HEK293 (cell line): ENCODE results near the gene PLAU.
A peak's percentile ranks its signal among the peaks of the same experiment; 100 is the strongest.

Experiments used
- EGR2 ChIP-seq: fragments of 450-650 bp; formaldehyde crosslinking; IDR thresholded peaks from 2 replicates; pipeline ENCODE4 v1.5.1; 2016; ENCODE audit warnings: low read depth, missing biosample characterization, missing genetic modification characterization
- REPIN1 ChIP-seq: fragments of 450-650 bp; formaldehyde crosslinking; IDR thresholded peaks from 2 replicates; pipeline ENCODE4 v1.5.1; 2017; ENCODE audit warnings: missing biosample characterization, missing genetic modification characterization, low read depth
- REST ChIP-seq: fragments of 450-650 bp; formaldehyde crosslinking; IDR thresholded peaks from 2 replicates; pipeline ENCODE4 v1.5.1; 2016; ENCODE audit warnings: missing biosample characterization, missing genetic modification characterization
- SCRT2 ChIP-seq: fragments of 450-650 bp; formaldehyde crosslinking; IDR thresholded peaks from 2 replicates; pipeline ENCODE4 v1.5.1; 2016; ENCODE audit warnings: missing biosample characterization, missing genetic modification characterization
- SP2 ChIP-seq: fragments of 450-650 bp; formaldehyde crosslinking; IDR thresholded peaks from 2 replicates; pipeline ENCODE4 v1.5.1; 2016; ENCODE audit warnings: missing biosample characterization, missing genetic modification characterization
- SP3 ChIP-seq: fragments of 450-650 bp; formaldehyde crosslinking; IDR thresholded peaks from 2 replicates; pipeline ENCODE4 v1.5.1; 2016; ENCODE audit warnings: missing biosample characterization, missing genetic modification characterization
- WT1 ChIP-seq: fragments of 450-650 bp; formaldehyde crosslinking; IDR thresholded peaks from 2 replicates; pipeline ENCODE4 v1.5.1; 2016; ENCODE audit warnings: missing biosample characterization, missing genetic modification characterization
- YY1 ChIP-seq: fragments of 450-650 bp; formaldehyde crosslinking; IDR thresholded peaks from 2 replicates; pipeline ENCODE4 v1.5.1; 2018; ENCODE audit warnings: missing biosample characterization, missing genetic modification characterization
- ZBTB44 ChIP-seq: fragments of 450-650 bp; IDR thresholded peaks from 2 replicates; pipeline ENCODE4 v1.5.1; 2018; ENCODE audit warnings: missing biosample characterization, mild to moderate bottlenecking, missing genetic modification characterization
- ZFHX2 ChIP-seq: fragments of 450-650 bp; formaldehyde crosslinking; conservative IDR thresholded peaks from 2 replicates; pipeline ENCODE4 v1.5.1; 2016; ENCODE audit warnings: missing biosample characterization, missing genetic modification characterization
- ZNF157 ChIP-seq: fragments of 450-650 bp; formaldehyde crosslinking; IDR thresholded peaks from 2 replicates; pipeline ENCODE4 v1.5.1; 2016; ENCODE audit warnings: missing biosample characterization, missing genetic modification characterization
- ZNF169 ChIP-seq: fragments of 450-650 bp; formaldehyde crosslinking; IDR thresholded peaks from 2 replicates; pipeline ENCODE4 v1.5.1; 2016; ENCODE audit warnings: missing biosample characterization, missing genetic modification characterization
- ZNF184 ChIP-seq: fragments of 450-650 bp; IDR thresholded peaks from 2 replicates; pipeline ENCODE4 v1.5.1; 2018; ENCODE audit warnings: missing biosample characterization, mild to moderate bottlenecking, missing genetic modification characterization
- ZNF211 ChIP-seq: fragments of 450-650 bp; formaldehyde crosslinking; IDR thresholded peaks from 2 replicates; pipeline ENCODE4 v1.5.1; 2016; ENCODE audit warnings: low read depth, missing biosample characterization, missing genetic modification characterization
- ZNF26 ChIP-seq: fragments of 450-650 bp; formaldehyde crosslinking; IDR thresholded peaks from 2 replicates; pipeline ENCODE4 v1.5.1; 2016; ENCODE audit warnings: missing biosample characterization, missing genetic modification characterization
- ZNF280D ChIP-seq: fragments of 450-650 bp; formaldehyde crosslinking; IDR thresholded peaks from 2 replicates; pipeline ENCODE4 v1.5.1; 2016; ENCODE audit warnings: missing biosample characterization, missing genetic modification characterization
- ZNF292 ChIP-seq: fragments of 450-650 bp; formaldehyde crosslinking; IDR thresholded peaks from 2 replicates; pipeline ENCODE4 v1.5.1; 2016; ENCODE audit warnings: low read depth, missing biosample characterization, missing genetic modification characterization, borderline replicate concordance
- ZNF324 ChIP-seq: fragments of 450-650 bp; formaldehyde crosslinking; IDR thresholded peaks from 2 replicates; pipeline ENCODE4 v1.5.1; 2016; ENCODE audit warnings: missing biosample characterization, missing genetic modification characterization
- ZNF366 ChIP-seq: fragments of 450-650 bp; formaldehyde crosslinking; conservative IDR thresholded peaks from 2 replicates; pipeline ENCODE4 v1.5.1; 2016; ENCODE audit warnings: missing biosample characterization, missing genetic modification characterization
- ZNF600 ChIP-seq: fragments of 450-650 bp; formaldehyde crosslinking; IDR thresholded peaks from 2 replicates; pipeline ENCODE4 v1.5.1; 2016; ENCODE audit warnings: missing biosample characterization, missing genetic modification characterization
- ZNF623 ChIP-seq: fragments of 450-650 bp; formaldehyde crosslinking; IDR thresholded peaks from 2 replicates; pipeline ENCODE4 v1.5.1; 2016; ENCODE audit warnings: missing biosample characterization, missing genetic modification characterization
- ZNF629 ChIP-seq: fragments of 450-650 bp; formaldehyde crosslinking; IDR thresholded peaks from 2 replicates; pipeline ENCODE4 v1.5.1; 2017; ENCODE audit warnings: missing biosample characterization, missing genetic modification characterization
- ZNF677 ChIP-seq: fragments of 450-650 bp; IDR thresholded peaks from 2 replicates; pipeline ENCODE4 v1.5.0; 2018; ENCODE audit warnings: missing biosample characterization, mild to moderate bottlenecking, missing genetic modification characterization, moderate library complexity
- ZNF692 ChIP-seq: fragments of 450-650 bp; formaldehyde crosslinking; IDR thresholded peaks from 2 replicates; pipeline ENCODE4 v1.5.1; 2016; ENCODE audit warnings: missing biosample characterization, missing genetic modification characterization
- ZNF776 ChIP-seq: fragments of 450-650 bp; formaldehyde crosslinking; IDR thresholded peaks from 2 replicates; pipeline ENCODE4 v1.5.0; 2017; ENCODE audit warnings: missing biosample characterization, missing genetic modification characterization, borderline replicate concordance
- ZNF791 ChIP-seq: fragments of 450-650 bp; formaldehyde crosslinking; IDR thresholded peaks from 2 replicates; pipeline ENCODE4 v1.5.1; 2016; ENCODE audit warnings: missing biosample characterization, missing genetic modification characterization
- ZNF830 ChIP-seq: fragments of 450-650 bp; IDR thresholded peaks from 2 replicates; pipeline ENCODE4 v1.5.0; 2018; ENCODE audit warnings: missing biosample characterization, missing genetic modification characterization, low read depth, mild to moderate bottlenecking, moderate library complexity
- ZXDB ChIP-seq: fragments of 450-650 bp; formaldehyde crosslinking; IDR thresholded peaks from 2 replicates; pipeline ENCODE4 v1.5.1; 2016; ENCODE audit warnings: missing biosample characterization, missing genetic modification characterization

The PLAU gene

GRCh38 chr10:73948947-73949633, 38.2 kb downstream of the PLAU start (continued):
- TF ChIP-seq ZXDB (tag by site-specific recombination): peak; percentile 65
- TF ChIP-seq ZNF157 (tag by site-specific recombination): no peak
- no peak for TF ChIP-seq ZNF692 (tag by site-specific recombination)
- TF ChIP-seq ZNF629 (tag by site-specific recombination): 0 out of 2 replicates have a peak, but pooled peaks have one; percentile 29
- TF ChIP-seq ZFHX2: no peak
- TF ChIP-seq ZNF677 (tag by site-specific recombination): no peak
- TF ChIP-seq EGR2 (tag by site-specific recombination): no peak
- TF ChIP-seq ZNF623 (tag by site-specific recombination): peak; percentile 78
- TF ChIP-seq REST (tag by site-specific recombination): peak; percentile 73
- TF ChIP-seq WT1: no peak
- TF ChIP-seq SP2: no peak
- TF ChIP-seq ZNF600 (tag by site-specific recombination): no peak
- TF ChIP-seq ZNF280D (tag by site-specific recombination): no peak
- TF ChIP-seq SP3 (tag by site-specific recombination): no peak
- 0 out of 2 replicates have a peak, but pooled peaks have one; percentile 38 for TF ChIP-seq ZNF791 (tag by site-specific recombination)
- TF ChIP-seq ZNF184 (tag by site-specific recombination): no peak
- no peak for TF ChIP-seq ZNF211 (tag by site-specific recombination)
- TF ChIP-seq ZNF830: no peak
- no peak for TF ChIP-seq SCRT2 (tag by site-specific recombination)
- TF ChIP-seq ZNF324: no peak
- no peak for TF ChIP-seq YY1
- no peak for TF ChIP-seq REPIN1 (tag by site-specific recombination)
- TF ChIP-seq ZBTB44: no peak
- TF ChIP-seq ZNF366 (tag by site-specific recombination): no peak
- TF ChIP-seq ZNF26 (tag by site-specific recombination): no peak
- TF ChIP-seq ZNF169 (tag by site-specific recombination): no peak
- no peak for TF ChIP-seq ZNF776 (tag by site-specific recombination)
- TF ChIP-seq ZNF292 (tag by site-specific recombination): 0 out of 2 replicates have a peak, but pooled peaks have one; percentile 39
